ENCODE data around the gene CST7. TPM values are rescaled to one million over a fixed set of nuclear protein-coding genes. Genes with fewer than 3 reads are reported as not detected.

The CST7 gene
- polyA plus RNA-seq, 2 of the 4 experiments (the other 2 are of a cell fraction) = not detected

DNA sequence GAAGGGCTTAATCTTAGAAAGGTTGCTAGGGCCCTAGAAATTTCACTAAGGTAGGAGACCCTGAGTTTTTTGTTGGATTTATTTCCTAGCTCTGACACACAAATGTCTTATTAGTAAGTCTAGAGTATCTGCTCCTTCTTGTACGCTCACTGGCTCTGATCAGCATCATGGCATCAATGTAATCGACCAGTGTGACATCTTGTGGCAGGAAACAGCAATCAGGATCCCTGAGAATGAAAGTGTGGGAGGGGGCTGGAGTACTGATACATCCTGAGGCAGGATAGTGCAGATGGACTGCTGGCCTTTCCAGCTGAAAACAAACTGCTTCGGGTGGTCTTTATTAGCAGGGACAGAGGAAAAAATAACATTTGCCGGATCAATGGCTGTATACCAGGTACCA, 10.0 kb upstream of the CST7 start:
- ATAC-seq (no peak), FAIRE-seq (no peak), DNase-seq (ENCODE audit: low read depth in 1 of 2, low spot score in 1 of 2) (no peak)
- TF ChIP-seq, protein P1, sequence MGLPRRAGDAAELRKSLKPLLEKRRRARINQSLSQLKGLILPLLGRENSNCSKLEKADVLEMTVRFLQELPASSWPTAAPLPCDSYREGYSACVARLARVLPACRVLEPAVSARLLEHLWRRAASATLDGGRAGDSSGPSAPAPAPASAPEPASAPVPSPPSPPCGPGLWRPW (IDR thresholded peaks at IDR 0.05) = no peak
- no peak for TF ChIP-seq HOXA7 (CRISPR knock-in tag; IDR thresholded peaks at IDR 0.05)
- no peak for TF ChIP-seq JUN (IDR thresholded peaks at IDR 0.05)
- TF ChIP-seq EHMT2 (IDR thresholded peaks at IDR 0.05; ENCODE audit: low read depth) = no peak
- no peak for TF ChIP-seq ZNF302 (CRISPR knock-in tag; IDR thresholded peaks at IDR 0.05)
- no peak for TF ChIP-seq TP53 (CRISPR knock-in tag; IDR thresholded peaks at IDR 0.05)
- TF ChIP-seq ZFP36 (IDR thresholded peaks at IDR 0.05; ENCODE audit: borderline replicate concordance, partially characterized antibody) = no peak
- TF ChIP-seq, protein P2, sequence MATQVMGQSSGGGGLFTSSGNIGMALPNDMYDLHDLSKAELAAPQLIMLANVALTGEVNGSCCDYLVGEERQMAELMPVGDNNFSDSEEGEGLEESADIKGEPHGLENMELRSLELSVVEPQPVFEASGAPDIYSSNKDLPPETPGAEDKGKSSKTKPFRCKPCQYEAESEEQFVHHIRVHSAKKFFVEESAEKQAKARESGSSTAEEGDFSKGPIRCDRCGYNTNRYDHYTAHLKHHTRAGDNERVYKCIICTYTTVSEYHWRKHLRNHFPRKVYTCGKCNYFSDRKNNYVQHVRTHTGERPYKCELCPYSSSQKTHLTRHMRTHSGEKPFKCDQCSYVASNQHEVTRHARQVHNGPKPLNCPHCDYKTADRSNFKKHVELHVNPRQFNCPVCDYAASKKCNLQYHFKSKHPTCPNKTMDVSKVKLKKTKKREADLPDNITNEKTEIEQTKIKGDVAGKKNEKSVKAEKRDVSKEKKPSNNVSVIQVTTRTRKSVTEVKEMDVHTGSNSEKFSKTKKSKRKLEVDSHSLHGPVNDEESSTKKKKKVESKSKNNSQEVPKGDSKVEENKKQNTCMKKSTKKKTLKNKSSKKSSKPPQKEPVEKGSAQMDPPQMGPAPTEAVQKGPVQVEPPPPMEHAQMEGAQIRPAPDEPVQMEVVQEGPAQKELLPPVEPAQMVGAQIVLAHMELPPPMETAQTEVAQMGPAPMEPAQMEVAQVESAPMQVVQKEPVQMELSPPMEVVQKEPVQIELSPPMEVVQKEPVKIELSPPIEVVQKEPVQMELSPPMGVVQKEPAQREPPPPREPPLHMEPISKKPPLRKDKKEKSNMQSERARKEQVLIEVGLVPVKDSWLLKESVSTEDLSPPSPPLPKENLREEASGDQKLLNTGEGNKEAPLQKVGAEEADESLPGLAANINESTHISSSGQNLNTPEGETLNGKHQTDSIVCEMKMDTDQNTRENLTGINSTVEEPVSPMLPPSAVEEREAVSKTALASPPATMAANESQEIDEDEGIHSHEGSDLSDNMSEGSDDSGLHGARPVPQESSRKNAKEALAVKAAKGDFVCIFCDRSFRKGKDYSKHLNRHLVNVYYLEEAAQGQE (IDR thresholded peaks at IDR 0.05) = no peak
- no peak for TF ChIP-seq MAZ (IDR thresholded peaks at IDR 0.05; ENCODE audit: borderline replicate concordance, low read depth, low read length)
- TF ChIP-seq POLR2A (IDR thresholded peaks at IDR 0.05; ENCODE audit: low read length) = no peak
- TF ChIP-seq JUNB (IDR thresholded peaks at IDR 0.05) = no peak
- no peak for TF ChIP-seq CBX8 (IDR thresholded peaks at IDR 0.05)
- no peak for TF ChIP-seq CHD4 (IDR thresholded peaks at IDR 0.05; ENCODE audit: borderline replicate concordance)
- CTCF ChIA-PET = interaction anchor here (1.7 kb wide), 1 partner anchor 20 kb away, joined by 6 read pairs; no protein-coding TSS in a partner anchor
- Histone ChIP-seq H3K9me3 (no peaks in the 10 kb centered on the region), H3K27ac (no peak overlapping the region), H3K4me1 (no peaks in the 10 kb centered on the region), H3K4me3 (no peak overlapping the region), H3K4me2 (no peak overlapping the region)
- POLR2A ChIA-PET = no interaction called here
- WGBS (ENCODE audit: missing lambda C conversion rate) = 20% methylated on average over 4 of the region's 4 CpGs

DNA sequence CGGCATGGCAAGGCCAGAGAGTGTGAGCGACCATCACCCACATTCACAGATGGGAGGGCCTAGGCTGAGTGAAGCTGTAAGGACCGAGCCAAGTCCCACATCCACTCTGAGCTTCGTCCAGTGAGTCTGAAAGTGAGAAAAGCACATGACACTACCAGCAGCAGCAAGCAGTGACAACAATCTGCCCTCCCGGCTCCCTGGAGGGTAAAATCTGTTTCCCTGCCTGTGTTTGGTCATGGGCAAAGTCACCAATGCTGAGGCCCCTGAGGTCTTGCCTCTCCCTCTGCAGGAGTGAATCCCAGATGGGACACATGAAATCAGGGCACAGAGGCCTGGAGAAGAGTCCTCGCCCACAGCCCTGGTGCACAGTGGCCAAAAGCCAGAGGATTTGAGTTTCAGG, 6.4 kb upstream of the CST7 start:
- FAIRE-seq (no peak), DNase-seq (ENCODE audit: low read depth in 1 of 2, low spot score in 1 of 2) (no peak), ATAC-seq (no peak)
- Histone ChIP-seq H3K4me2 (no peak overlapping the region), H3K9me3 (peaks cover 5% of the 10 kb centered on the region; the same call in 1 of the 3 replicates), H3K4me1 (no peaks in the 10 kb centered on the region), H3K4me3 (no peak overlapping the region), H3K27ac (no peak overlapping the region)
- WGBS (ENCODE audit: missing lambda C conversion rate) = 19% methylated on average over 6 of the region's 6 CpGs
- CTCF ChIA-PET = interaction anchor here (0.9 to 1.1 kb wide), 2 partner anchors 10 to 12 kb away, joined by 3 read pairs; no protein-coding TSS in a partner anchor
- POLR2A ChIA-PET = no interaction called here
- TF ChIP-seq RAD21 (conservative IDR thresholded peaks at IDR 0.05 in 1 of 2, IDR thresholded peaks at IDR 0.05 in 1 of 2) = no peak
- no peak for TF ChIP-seq RARB (CRISPR knock-in tag; IDR thresholded peaks at IDR 0.05)
- TF ChIP-seq, protein P3, sequence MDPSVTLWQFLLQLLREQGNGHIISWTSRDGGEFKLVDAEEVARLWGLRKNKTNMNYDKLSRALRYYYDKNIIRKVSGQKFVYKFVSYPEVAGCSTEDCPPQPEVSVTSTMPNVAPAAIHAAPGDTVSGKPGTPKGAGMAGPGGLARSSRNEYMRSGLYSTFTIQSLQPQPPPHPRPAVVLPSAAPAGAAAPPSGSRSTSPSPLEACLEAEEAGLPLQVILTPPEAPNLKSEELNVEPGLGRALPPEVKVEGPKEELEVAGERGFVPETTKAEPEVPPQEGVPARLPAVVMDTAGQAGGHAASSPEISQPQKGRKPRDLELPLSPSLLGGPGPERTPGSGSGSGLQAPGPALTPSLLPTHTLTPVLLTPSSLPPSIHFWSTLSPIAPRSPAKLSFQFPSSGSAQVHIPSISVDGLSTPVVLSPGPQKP (IDR thresholded peaks at IDR 0.05; ENCODE audit: low read depth, low read length) = no peak
- no peak for TF ChIP-seq RFX5 (IDR thresholded peaks at IDR 0.05)
- TF ChIP-seq HDAC2 (IDR thresholded peaks at IDR 0.05) = no peak
- no peak for TF ChIP-seq RCOR1 (IDR thresholded peaks at IDR 0.05; ENCODE audit: low read depth, low read length)
- no peak for TF ChIP-seq KDM5A (IDR thresholded peaks at IDR 0.05)
- TF ChIP-seq NFE2L2 (conservative IDR thresholded peaks at IDR 0.05; ENCODE audit: low read length) = no peak
- TF ChIP-seq GATA3 (IDR thresholded peaks at IDR 0.05; ENCODE audit: borderline replicate concordance) = no peak
- TF ChIP-seq POLR2AphosphoS2 (conservative IDR thresholded peaks at IDR 0.05; ENCODE audit: low read length) = no peak
- TF ChIP-seq MAFK (IDR thresholded peaks at IDR 0.05; ENCODE audit: partially characterized antibody) = no peak
- no peak for TF ChIP-seq ZC3H11A (IDR thresholded peaks at IDR 0.05)
- TF ChIP-seq, protein P4, sequence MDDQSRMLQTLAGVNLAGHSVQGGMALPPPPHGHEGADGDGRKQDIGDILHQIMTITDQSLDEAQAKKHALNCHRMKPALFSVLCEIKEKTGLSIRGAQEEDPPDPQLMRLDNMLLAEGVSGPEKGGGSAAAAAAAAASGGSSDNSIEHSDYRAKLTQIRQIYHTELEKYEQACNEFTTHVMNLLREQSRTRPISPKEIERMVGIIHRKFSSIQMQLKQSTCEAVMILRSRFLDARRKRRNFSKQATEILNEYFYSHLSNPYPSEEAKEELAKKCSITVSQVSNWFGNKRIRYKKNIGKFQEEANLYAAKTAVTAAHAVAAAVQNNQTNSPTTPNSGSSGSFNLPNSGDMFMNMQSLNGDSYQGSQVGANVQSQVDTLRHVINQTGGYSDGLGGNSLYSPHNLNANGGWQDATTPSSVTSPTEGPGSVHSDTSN (IDR thresholded peaks at IDR 0.05) = no peak
- TF ChIP-seq FOXS1 (CRISPR knock-in tag; IDR thresholded peaks at IDR 0.05) = no peak
- no peak for TF ChIP-seq BHLHE40 (IDR thresholded peaks at IDR 0.05; ENCODE audit: low read depth, low read length)
- no peak for TF ChIP-seq POLR2A (IDR thresholded peaks at IDR 0.05; ENCODE audit: low read length)
- TF ChIP-seq TP53 (CRISPR knock-in tag; IDR thresholded peaks at IDR 0.05) = no peak
- TF ChIP-seq MYC (IDR thresholded peaks at IDR 0.05; ENCODE audit: borderline replicate concordance, low read length) = no peak
- TF ChIP-seq HOXB13 (CRISPR knock-in tag; IDR thresholded peaks at IDR 0.05; ENCODE audit: low read depth) = no peak
- no peak for TF ChIP-seq KDM1A (IDR thresholded peaks at IDR 0.05; ENCODE audit: low read depth)
